Astrocyte (in vitro differentiated cells and primary cell): ENCODE data around the gene SLFN14.

Source experiments
- CTCF ChIP-seq: IDR thresholded peaks from 2 replicates; pipeline ENCODE4 v1.5.1; 2011; ENCODE audit warnings: low read depth, mild to moderate bottlenecking, inconsistent platforms, low read length, moderate library complexity; ENCODE audit not compliant: insufficient read depth
- EZH2 ChIP-seq: IDR thresholded peaks from 2 replicates; pipeline ENCODE4 v1.6.1; 2012; ENCODE audit warnings: mild to moderate bottlenecking, low read length, inconsistent platforms; ENCODE audit not compliant: insufficient read depth

- TF ChIP-seq CTCF (no peak), EZH2 (no peak)
Measured at GRCh38 chr17:35575759-35576158, 15.1 kb upstream of the SLFN14 start.
